Right forelimb (tissue), 1 donor: Measurements from ENCODE around the gene PEPD.

Experiments
- DNase-seq: peaks from one replicate; pipeline ENCODE4 v3.0.0-alpha.2; 2018

Gene PEPD

DNA sequence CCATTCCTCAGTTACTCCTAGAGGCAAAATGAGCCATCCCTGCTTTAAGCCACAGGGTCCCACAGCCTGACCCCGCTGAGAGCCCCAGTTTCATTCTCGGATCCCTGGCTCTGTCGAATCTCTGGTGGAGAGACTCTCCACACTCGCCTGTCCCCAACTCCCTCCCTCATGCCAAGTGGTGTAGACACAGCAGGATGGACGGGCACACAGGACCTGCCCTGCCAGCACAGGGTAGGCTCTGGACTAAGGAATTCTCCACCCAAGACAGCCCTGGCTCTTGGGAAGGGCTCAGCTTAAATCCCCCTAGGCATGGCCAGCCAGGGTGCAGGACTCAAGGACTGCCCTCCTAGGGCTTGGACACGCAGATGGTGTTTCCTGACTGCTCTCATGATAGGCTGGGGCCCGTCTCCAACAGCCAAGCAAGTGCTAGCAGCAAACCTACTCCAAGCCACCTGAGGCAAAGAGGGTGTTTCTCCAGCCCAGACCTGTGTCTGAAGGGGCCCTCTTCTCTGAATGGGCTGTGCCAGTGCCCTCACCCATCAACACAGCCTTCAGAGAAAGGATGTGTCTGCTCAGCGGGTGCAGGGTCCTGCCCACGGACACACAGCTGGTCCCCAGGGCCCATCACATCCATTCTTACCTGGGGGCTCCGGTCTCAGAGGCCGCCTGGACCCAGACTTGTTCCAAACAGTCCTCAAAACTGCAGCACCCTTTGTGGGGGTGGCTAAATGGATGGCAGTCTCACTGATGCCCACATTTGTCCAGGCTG lies 65.3 kb downstream of the PEPD start:
- DNase-seq, result no peak

DNA sequence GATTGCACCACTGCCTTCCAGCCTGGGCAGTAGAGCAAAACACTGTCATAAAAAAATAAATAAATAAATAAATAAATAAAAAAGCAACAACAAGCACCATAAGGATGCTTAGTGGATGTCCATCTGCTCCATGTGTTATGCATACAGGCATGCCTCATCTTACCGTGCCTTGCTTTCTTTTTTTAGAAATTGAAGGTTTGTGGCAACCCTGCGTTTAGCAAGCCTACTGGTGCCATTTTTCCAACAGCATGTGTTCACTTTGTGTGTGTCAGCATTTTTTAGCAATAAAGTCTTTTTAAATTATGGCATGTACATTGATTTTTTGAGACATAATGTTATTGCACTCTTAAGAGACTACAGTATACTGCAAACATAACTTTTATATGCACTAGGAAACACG lies 68.3 kb downstream of the PEPD start:
- no peak for DNase-seq

DNA sequence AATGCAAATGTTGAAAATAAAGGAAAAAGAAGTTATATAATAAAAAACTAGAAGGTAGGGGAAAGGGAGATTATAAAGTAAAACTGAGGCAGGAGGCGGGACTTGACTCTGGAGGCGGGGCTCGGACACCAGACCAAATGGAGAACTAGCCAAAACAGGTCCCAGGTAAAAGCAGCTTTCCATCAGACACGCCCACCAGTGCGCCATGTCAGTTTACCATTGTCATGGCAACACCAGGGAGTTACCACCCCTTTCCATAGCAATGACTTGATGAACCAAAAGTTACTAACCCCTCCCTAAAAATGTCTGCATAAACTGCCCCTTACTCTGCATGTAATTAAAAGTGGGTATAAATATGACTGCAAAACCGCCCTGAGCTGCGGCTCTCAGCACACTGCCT lies 70.9 kb downstream of the PEPD start:
- DNase-seq, result no peak

DNA sequence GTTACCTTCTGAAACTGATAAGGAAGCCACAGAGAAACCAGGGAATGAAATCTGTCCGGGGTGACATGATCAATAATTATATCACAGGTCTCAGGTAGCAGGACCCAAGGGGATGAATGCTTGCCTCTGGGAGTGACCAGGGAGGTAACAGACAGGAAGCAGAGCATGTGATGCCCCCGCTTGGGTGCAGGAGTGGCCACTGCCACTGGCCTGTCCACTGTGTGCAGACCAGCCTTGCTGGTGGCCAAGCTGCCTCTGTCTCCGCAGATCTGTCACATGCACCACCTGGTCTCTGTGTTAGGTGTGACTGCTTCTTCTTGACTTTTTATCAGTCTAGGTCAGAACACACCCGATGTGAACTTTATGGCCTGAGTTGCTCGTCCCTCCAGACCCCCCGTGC lies 71.8 kb downstream of the PEPD start:
- no peak for DNase-seq

DNA sequence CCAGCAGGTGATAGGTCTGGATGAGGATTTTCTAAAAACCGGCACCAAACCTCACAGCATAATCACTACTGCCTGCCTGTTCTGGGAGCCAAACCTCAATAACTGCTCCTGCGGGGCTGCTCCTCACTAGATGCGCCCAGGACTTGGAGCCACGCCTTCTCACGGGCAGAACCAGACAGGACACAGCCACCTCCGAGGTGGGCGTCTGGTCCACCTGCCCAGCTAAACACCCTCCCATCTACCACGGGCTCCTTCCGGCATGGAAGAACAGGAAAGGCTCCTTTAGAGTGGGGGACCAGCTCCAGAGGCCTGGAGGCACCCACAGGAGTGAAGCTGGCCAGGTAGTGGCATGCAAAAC lies 73.5 kb downstream of the PEPD start:
- DNase-seq, result no peak

DNA sequence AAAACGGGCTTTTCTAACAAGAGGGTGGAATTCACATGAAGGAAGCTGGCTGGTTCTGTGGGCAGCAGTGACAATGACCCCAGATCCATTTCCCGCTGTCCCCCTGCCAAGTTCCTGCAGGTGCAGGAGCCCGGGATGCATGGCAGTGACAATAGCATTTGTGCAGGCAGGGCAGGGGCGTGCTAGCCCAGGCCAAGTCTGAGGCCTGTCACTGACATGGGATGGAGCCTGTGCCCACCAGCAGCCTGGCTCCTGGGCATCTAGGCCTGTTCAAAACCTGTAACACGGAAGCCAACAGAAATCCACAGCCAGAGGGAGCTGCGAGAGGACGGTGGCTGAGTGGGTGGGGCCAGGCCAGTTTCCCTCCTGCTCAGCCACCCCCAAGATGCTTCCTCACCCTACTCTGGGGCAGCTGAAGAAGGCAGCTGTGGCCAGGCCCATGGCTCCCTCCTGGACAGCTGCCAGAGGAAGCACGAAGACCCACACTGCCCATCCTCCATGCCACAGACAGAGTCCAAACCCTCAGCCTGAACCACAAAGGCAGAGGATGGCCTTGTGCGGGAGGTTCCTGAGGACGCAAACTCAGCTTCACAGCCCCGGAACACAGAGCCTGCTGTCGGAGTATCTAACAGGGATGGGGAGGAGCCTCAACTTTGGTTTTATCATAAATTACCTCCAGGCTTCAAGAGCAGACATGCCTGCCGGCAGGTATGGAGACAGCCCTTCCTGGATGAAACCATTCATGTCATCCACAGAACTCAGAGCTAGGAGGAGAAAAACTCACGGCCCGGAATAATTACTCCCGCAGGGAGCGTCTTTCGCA lies 74.0 kb downstream of the PEPD start:
- no peak for DNase-seq

DNA sequence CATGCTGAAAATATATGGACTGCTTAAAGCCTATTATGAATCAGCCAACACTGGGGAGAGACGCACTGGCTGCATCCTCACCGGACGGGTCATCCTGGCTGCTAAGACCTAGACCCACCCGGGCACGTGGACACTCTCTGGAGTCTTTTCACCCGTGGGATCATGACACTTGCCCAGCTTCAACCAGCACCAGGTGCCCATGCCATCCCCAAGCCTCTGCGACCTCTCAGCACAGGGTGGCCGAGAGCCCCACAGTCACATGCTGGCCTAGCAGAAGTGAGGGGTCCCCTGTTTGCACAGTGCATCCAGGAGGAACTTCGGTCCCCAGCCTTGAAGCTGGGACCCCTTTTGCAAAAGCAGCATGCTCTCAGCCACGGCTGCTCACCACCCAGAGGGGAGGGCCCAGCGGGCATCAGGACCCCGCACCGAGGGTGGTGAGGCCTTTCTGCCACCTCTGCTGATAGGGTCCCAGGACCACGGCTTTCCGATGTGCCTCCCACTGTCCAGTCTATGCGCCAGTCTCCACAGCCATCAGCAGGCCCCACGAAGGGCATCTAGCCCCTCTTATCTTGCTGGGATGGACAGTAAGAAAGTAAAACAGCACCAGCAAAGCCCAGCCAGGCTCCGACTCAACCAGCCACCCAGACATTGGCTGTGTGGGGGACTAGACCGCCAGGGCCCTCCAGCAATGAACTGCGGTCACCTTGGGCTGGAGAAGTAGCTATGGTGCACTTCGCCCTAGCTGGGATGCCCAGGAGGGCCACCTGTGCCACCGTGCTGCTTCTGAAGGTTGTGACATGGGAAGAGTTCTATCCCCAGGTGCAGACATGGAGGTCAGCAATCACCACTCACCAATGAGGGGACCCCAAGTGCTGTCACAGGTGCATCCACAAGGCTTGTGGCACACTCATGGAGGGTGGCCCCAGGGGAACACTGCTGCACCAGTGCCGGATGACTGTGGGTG lies 75.0 kb downstream of the PEPD start:
- no peak for DNase-seq

DNA sequence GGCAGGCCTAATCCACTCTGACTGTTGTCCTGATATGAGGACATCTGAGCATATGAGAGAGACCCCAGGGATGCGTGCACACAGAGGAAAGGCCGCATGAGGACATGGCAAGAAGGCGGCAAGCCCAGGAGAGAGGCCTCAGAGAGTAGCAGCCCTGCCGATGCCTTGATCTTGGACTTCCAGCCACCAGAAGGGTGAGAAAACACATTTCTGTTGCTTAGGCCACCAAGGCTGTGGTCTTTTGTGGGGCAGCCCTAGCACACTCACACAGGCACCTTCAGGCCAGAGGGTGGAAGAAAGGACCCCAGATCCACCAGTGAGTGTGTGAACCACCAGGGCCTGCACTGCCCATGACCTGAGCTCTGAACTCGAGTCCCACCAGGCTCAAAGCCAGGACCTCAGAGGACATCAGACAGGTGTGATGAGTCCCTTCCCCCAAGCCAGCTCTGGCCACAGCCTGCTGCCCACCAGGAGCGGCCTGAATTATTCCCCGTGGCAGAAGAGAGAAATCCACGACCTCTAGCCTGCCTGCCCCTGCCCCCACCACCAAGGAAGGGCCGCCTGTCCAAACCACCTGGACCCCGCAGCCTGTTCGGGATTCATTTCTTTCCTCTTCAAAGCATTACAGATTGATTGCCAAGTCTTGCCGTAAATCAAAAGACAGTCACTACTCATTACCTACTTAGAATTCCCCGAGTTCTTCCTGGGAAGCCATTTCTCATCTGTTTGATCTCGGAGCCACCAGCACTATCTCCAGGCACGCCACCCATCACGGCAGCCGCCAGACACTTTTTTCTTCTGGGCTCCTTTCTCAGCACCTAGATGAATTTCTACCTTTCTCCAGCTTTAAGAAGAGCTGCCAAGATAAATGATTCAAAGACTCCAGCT lies 75.9 kb downstream of the PEPD start:
- no peak for DNase-seq

DNA sequence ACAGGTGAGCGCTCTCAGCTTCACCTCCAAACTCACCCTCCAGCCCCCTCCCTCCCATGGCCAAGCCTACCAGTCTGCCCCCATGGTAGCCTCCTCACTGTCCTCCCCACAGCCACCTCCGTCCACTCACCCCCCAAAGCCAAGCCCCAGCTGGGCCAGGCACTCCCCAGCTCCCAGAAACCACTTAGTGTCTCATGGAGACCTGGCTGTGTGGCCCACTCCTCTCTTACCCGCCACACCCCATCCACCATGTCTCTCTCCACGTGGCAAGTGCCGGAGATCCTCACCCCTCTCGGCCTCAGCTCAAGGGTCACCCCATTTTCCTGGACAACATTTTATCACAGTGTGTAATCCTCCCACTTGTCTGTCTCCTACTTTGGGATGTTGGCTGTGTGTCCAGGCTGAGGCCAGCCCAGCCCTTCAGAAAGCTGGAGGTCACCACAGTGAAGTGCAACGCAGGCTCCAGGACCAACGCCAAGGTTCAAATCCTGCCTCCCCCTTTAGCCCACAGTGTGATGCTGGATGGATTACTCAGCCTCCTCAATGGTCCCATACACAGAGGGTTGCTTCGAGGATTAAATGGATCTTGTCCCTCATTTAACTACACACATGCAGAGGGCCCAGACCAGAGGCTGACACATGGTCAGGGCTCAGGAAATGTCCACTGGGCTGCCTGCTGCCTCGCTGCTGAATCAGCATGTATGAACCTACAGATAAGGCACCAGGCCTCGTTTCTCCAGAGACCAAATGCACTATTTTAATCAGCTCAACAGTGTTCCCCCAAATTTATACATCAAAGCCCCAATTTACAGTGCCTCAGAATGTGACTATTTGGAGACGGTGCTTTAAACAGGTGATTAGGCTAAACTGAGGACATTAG lies 76.8 kb downstream of the PEPD start:
- DNase-seq, result no peak

DNA sequence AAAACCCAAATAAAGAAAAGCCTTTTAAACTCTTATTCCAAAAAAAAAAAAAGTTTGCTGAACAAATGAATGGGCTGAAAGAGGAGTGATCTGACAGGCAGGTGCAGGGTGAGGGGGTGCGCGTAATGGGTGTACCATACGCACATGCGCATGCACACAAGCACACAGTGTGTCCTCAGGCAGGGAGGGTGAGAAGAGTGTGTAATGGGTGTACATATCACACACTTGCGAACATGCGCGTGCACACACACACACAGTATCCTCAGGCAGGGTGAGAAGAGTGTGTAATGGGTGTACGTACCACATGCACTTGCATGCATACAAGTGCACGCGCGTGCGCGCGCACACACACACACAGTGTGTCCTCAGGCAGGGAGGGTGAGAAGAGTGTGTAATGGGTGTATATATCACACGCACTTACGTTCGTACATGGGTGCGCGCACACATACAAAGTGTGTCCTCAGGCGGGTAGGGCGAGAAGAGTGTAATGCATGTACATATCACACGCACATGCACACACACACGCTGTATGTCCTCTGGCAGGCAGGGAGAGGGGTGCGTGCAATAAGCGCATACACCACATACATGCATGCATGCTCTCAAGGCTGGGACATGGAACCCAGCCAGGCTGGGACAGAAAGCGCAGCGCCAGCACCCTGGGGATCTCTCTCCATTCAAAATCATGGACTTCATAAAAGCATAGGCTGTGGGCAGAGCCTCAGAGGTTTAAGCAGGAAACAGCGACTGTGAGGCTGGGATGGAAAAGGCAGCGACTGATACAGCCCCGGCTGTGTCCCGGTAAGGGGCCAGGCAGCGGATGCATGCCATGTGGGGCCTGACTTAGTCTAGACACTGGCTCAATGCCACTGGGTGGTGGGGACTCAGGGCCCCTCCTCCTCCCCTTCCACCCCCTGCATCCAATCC lies 77.7 kb downstream of the PEPD start:
- no peak for DNase-seq

DNA sequence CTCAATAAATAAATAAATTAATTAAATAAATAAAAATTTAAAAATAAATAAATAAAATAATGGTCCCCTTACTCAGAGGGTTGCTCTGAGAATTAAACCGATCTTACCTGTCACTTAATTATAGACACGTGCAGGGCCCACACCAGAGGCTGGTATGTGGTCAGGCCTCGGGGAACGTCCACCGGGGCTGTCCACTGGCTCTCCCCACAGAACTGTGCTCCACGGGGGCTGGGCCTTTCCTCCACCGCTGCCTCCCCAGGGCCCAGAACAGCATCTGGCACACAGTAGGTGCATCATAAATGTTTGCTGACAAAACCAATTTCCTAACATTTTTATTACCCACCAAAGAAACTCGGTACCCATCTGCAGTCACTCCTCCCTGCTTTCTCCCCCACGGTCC lies 78.9 kb downstream of the PEPD start:
- DNase-seq, result no peak

DNA sequence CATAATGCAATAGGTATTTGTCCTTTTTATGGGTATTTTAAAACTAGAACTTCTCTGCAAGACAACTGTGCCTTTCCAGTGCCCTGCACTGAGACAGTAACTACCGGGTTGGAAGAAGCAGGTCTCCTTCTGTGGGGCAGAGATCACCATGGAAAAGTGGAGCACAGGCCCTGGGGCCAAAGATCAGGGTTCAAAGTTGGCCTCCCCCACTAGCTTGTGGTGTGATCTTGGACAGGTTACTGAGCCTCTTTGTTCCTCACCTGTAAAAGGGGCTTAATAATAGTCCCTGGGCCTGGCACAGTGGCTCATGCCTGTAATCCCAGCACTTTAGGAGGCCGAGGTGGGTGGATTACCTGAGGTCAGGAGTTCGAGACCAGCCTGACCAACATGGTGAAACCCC lies 79.8 kb downstream of the PEPD start:
- peak; percentile 15 for DNase-seq

DNA sequence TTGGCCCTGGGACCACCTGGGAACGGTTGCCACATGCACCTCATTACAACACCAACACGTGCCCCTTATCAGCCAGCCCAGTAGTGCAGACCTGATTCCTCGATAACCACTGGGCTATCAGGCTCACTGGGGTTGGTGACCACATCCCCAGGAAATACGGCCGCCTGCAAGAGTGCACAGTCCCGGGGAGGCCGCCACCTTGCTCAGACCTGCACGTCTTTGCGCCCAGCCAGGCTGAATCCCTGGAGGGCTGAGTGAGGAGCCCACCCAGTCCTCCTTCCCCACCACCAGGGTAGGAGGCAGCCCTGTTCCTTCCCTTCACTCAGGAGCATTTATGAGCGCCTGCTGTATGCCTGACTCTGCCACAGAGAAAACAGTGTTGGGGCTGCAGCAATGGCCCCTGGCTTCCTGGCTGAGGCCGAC lies 80.3 kb downstream of the PEPD start:
- DNase-seq, result peak; percentile 13

DNA sequence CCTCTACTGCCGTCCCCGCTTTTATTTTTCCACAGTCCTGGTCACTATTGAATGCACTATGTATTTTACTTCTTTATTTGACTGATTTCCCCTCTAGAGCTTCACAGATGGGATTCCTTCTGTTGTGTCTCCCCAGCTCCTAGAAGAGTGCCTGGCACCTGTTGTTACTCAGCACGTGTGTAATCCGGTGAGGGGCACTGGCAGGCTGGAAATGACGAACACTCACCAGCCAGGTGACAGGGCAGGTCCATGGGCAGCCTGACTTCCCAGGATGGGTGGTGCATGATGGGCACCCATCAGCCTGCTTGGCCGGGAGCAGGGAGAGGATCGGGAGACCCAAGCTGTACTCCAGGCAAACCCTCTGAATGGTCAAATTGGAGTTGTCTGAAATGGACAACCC lies 80.9 kb downstream of the PEPD start:
- peak; percentile 18 for DNase-seq

DNA sequence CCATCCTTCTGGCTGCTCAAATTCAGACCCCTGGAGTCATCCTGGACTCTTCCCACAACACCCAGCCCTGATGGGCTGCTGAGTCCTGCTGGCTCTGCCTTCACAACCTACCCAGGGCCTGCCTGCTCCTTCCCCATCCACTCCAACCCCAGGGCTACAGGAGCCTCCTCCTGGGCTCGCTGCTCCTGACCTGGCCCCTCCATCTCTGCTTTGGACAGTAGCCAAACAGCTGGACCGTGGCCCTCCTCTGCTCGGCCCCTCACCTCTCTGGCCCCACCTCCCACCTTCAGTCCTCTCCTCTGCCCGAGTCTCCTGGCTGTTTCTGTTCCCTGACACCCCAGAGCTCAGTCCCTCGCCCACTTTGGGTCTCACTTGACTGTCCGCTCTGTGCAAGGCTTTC lies 81.3 kb downstream of the PEPD start:
- DNase-seq, result peak; percentile 13

DNA sequence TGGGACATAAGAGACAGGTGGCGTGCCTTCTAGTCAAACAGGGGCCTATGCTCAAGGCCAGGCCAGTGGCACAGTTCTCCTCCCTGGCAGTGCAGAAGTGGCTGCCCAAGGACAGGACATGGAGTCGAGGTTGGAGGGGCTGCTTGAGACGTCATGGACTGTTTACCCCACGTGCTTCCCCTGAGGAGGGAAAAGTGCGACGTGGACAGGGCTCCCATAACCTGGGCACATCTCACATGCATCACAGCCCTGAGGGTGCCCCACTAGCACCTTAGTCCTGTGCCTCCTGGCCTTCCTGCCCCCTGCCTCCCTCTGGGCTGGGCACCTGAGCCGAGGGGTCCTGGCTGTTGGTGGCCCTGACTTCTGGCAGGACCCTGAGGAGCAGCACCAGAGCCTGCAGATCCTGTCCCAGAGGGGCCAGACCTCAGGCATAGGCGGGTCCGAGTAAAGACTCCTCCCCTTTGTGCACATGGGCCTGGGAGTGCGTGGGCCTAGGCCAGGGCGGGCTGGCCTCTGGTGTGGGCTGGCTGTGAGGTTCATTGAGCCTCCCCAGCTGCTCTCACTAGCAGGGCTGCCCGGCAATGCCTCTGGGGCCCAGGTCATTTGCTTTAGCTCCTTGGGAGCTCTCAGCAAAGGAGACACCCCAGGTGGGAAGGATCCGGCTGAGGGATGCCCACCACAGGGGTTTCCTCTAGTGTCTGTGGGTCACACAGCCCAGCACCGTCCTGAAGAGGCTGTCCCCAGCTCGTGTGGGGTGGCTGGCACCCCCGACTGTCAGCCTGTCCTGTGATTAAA lies 82.4 kb downstream of the PEPD start:
- DNase-seq, result peak; percentile 39

DNA sequence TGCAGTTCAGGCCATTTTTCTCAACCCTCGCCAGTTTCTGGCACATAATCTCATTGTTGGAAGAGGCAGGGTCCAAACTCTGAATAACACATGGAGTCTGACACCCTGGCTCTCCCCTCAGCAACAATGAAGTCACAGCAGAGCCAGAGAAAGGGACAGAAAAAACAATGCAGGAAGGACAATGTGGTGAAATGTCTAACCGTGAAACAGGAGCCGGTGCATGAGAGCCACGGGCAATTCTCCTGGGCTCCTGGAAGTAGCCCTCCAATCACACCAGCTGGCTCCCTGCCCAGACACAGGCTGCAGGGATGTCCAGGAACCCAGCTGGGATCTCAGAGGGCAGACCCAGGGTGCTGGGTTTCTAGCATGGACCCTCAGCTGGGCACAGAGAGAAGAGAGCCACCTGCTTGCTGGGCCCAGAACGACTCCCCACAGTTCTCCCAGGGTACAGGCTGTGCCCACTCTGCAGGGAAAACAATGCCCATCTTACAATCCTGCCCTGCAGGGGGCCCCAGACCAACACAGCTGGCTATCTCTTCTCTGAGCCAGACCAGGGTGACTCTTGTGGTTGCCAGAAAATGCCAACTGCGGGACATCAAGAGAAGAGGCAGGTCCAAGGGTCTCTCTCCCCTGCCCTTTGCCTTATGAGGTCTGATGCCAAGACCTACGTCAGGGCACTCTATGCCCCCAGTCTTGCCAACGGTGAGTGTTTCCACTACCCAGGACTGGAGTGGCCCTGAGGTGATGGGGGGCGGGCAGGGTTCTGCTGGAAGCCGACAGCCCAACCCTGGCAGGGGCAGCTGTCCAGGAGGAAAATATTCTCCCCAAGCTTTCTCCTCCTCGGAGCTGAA lies 83.5 kb downstream of the PEPD start:
- peak; percentile 38 for DNase-seq

DNA sequence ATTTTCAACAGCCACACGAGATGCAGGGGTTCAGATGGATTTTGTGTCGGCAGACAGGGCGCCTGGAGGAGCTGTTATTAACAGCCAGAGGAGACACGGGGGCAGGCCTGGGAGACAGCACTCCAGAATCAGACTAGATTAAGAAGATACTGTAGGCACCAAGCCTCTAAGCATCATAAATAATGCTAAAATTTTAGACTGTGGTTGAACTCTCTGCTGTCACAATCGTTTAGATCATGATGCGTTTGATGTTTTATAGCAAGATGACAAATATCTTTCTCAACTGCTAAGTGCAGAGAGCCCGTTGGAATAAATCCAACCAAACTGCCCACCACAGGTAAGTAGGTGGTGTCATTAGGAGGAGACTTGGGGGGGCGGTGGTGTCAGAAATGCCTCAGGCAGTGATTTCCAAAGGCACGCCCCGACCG lies 84.2 kb downstream of the PEPD start:
- peak; percentile 32 for DNase-seq
